ENCODE results near the gene SGK1.

SGK1 gene

DNA sequence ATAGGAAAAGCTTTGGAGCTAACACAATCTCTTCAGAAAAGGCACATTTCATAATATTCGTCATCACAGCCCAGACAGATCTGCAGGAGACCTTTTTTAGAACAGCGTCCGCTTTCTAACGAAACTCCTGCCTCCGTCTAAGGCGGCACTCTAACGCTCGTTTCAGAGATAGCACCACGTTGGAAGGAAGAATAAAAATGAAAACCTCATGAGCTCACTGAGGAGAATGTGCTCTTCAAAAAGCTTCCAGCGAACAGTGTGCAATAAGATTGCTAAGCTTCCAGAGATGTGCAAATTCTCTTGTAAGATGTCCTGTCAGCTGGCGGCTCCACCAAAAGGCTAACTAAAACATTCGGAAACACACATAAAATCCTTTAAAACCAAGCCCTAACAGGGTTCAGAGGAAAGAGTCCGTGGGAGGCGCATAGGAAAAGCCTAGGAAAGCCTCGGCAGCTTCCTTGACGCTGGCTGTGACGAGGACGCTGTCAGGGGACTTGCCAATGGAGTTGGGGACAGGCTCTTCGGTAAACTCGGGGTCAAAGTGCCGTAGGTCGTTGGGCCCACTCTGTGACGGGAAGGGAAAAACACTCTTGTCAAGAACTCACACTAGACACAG lies 147.9 kb downstream of the SGK1 start:
- DNase-seq (ENCODE audit: low read depth): peak; percentile 11

DNA sequence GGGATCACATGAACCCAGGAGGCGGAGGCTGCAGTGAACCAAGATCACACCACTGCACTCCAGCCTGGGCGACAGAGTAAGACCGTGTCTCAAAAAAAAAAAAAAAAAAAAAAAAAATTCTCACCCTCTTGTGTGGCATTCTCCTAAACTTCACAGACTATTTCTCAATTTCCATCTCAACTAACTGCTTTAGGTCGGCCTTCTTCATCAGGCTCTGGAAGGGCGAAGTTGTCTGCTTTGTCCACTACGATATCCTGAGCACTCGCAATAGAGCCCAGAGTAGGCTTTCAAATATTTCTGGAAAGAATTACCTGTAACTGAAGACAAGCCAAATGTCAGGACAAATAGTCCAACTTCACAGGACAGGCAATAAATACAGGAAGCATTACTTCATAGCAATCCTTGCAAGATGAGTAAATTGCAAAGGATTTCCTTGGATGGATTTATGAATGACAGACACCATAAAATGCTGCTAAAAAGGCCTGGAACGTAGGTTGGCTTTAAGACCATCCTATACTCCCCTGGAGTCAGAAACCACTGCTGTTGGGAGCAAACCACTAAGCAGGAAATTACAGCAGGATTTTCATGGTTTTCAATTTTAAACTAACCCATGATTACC lies 149.2 kb downstream of the SGK1 start:
- peak; percentile 62 for DNase-seq (ENCODE audit: low read depth)

GRCh38 chr6:134166511-134167261 lies 151.2 kb downstream of the SGK1 start:
- peak; percentile 15 for DNase-seq (ENCODE audit: low read depth)

- DNase-seq (ENCODE audit: low read depth): peak; percentile 3
Observed at GRCh38 chr6:134165561-134166201, 152.2 kb downstream of the SGK1 start.

GRCh38 chr6:134164300-134164699 lies 153.6 kb downstream of the SGK1 start:
- no peak for DNase-seq (ENCODE audit: low read depth)

GRCh38 chr6:134162932-134163331 lies 155.0 kb downstream of the SGK1 start:
- DNase-seq (ENCODE audit: low read depth): no peak

DNA sequence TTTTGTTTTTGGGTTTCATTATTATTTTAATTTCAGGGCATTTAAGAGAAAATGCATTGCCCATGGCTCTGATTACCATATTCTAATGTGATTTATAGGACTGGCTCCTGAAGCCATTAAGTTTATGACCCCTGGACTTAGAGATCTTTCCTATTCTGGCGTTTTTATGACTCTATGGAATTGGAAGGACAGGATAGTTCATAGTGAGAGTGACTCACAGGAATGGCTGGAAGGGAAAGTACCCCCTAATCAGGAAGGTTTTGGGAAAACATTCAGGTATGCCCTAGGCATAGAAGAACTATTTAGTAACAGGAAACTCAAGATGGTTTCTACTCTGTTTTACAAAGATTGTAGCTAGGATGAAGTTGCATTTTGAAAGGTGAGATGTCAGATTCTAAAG lies 156.9 kb downstream of the SGK1 start:
- DNase-seq (ENCODE audit: low read depth): peak; percentile 86

GRCh38 chr6:134152767-134153485 lies 165.0 kb downstream of the SGK1 start:
- no peak for DNase-seq (ENCODE audit: low read depth)

GRCh38 chr6:134148566-134148965 lies 169.3 kb downstream of the SGK1 start:
- DNase-seq (ENCODE audit: low read depth): no peak

DNA sequence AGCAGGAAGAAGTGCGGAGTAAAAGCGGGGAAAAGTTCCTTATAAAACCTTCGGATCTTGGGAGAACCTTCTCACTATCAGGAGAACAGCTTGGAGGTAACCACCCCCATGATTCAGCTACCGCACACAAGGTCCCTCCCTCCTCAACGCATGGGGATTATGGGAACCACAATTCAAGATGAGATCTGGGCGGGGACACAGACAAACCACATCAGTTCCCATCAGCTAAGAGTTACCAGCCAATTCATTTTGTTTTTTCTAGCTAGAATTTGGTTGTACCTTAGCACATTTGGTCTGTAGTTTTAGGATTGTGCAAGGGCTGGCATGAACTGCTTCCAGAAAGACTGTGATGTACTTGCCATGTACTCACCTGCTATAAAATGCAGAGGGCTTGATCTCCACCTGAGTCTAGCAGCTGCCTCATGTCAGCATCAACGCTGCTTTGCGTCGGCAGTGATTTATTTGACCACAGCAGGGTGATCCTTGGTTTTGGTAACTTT lies 170.8 kb downstream of the SGK1 start:
- no peak for DNase-seq (ENCODE audit: low read depth)

DNA sequence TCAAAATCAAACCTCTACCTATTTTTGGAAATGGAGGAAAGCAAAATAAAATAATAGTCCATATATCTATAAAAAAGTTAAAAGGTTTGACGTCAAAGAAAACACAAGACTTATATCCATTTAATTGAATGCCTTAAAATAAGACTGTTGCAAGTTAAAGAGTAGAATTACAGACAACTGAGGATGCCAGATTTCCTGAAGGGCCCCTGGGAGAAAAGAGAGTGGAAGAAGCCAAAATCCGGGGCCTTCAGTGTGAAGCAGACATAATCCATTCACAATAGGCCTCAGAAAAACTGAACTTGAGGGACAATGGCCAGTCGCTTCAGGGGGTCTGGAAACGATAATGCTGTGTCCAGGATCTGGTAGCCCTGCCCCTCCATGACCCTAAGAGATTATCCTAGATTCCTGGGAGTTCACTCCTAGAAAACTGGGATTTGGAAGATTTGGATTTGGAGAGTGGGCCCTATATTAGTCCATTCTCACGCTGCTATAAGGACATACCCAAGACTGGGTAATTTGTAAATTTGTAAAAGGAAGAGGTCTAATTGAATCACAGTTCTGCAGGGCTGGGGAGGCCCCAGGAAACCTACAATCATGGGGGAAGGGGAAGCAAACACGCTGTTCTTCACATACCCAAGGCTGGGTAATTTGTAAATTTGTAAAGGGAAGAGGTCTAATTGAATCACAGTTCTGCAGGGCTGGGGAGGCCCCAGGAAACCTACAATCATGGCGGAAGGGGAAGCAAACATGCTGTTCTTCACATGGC lies 171.5 kb downstream of the SGK1 start:
- no peak for DNase-seq (ENCODE audit: low read depth)

DNA sequence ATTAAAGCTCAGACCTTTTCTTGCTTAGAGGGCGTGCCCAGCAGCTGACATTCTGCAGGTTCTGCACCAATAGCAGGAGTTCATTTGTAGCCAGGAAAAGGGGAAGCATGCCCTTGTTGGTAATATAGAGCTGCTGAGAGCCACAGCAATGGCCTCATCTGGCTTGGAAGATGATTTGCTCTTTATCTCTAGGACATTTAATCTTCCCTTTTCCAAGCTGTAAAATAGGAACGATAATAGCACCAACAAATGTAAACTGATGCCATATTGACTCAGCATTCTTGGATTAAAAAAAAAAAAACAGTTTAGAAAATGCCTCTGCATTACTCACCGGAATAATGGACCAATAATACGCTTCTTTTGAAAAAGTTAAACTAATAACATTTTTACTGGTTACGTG lies 172.1 kb downstream of the SGK1 start:
- DNase-seq (ENCODE audit: low read depth): peak; percentile 89

DNA sequence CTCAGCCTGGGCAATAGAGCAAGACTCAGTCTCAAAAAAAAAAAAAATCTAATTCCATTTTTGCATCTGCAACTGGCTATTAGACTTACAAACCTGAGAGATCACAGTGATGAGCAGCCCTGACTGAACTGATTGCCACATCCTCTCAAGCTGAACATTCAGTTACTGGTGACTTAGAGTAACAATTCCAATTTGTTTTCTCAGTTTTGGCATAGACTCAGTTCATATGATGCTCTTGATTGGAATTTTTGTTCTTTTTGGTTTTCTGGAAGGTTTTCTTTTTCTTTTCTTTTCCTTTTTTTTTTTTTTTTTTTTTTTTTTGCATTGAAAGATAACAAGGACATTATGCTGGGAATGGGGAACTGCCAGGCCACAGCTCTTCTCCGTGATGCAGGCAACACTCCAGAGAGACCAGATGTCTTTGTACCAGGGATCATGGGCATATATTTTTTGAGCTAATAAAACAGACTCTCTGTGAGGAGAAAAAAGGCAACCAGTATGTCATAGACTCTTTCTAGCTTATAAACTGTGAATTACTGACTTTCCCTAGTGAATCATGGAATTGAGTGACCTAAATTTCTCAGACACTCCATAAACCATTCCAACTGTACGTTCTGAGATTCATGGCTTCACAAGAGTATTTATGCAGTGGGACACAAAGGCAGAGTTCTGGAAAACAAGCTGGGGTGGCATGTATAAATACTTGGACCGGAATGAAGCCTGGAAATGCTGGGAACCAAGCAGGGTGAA lies 179.5 kb downstream of the SGK1 start:
- DNase-seq (ENCODE audit: low read depth): peak; percentile 85

- no peak for DNase-seq (ENCODE audit: low read depth)
Observed at GRCh38 chr6:134134654-134135053, 183.3 kb downstream of the SGK1 start.

DNA sequence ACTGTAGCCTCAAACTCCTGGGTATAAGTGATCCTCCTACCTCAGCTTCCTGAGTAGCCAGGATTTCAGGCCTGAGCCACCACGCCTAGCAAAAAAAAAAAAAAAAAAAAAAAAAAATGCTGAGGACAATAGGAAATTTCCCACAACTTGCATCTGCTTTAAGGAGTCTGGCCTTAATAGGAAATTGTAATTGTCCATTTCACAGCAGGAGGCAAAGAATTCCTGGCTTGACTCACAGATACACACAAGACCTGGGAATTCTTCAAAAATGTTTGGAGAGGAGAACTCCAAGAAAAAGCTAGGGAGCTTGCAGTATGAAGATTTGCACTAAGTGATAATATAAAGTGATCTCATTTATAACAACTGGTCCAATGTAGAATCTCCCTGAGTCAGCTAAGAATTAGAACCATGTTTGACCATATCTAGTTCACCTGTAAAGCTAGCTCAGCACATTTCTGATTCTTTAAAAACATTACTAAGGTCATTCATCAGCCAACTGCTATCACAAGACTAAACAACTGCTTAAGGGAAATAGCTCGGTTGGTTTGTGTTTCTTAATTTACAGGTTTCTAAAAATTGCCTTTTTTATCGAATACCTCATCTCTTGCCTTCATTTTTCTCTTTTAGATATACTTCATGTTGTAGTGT lies 185.3 kb downstream of the SGK1 start:
- DNase-seq (ENCODE audit: low read depth): peak; percentile 90

- DNase-seq (ENCODE audit: low read depth): no peak
Observed at GRCh38 chr6:134131530-134132139, 186.3 kb downstream of the SGK1 start.

DNA sequence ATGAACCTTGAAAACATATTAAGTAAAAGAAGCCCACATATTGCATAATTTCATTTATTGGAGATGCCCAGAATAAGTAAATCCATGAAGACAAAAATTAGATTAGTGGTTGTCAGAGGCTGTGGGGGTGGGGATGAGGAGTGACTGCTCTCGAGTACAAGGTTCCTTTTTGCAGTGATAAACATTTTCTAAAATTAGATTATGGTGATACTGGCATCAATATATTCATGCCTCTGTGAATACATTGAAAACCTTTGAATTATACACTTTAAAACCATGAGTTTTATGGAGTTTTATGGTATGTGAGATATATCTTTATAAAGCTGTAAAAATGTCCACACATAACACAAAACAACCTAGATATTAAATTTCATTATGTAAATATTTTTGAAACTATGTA lies 189.8 kb downstream of the SGK1 start:
- DNase-seq (ENCODE audit: low read depth): no peak

GRCh38 chr6:134123666-134124208 lies 194.2 kb downstream of the SGK1 start:
- peak; percentile 71 for DNase-seq (ENCODE audit: low read depth)

DNA sequence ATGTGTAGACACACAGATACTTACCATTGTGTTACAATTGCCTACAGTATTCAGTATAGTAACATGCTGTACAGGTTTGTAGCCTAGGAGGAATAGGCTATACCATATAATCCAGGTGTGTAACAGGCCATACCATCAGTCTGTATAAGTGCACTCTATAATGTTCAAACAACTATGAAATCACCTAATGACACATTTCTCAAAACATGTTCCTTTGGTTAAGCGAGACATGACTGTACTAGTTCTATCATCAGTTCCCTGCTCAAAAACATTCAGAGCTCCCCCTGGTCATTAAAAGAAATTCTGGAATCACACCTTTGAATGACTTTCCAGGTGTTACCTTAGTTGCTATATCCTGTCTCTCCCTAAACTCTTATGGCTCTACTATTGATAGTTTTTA lies 195.1 kb downstream of the SGK1 start:
- DNase-seq (ENCODE audit: low read depth): no peak
